Mesothelial cell of epicardium (in vitro differentiated cells): ENCODE data around the gene SRRD. TPM values are rescaled to one million over a fixed set of nuclear protein-coding genes. Genes with fewer than 3 reads are reported as not detected.

ENCODE experiments used
- DNase-seq, 2 experiments: peaks; one replicate each; pipeline ENCODE4 v3.0.0; 2021; ENCODE audit warnings: low spot score in 2 of 2; ENCODE audit not compliant: unreplicated experiment in 2 of 2
- H3K27ac Mint-ChIP-seq: 2 replicates; pipeline ENCODE4 v1.8.0; 2021; ENCODE audit warnings: mixed read lengths
- H3K27me3 Mint-ChIP-seq: 2 replicates; pipeline ENCODE4 v1.8.0; 2021; ENCODE audit warnings: low read depth, mixed read lengths
- H3K36me3 Mint-ChIP-seq: 2 replicates; pipeline ENCODE4 v1.8.0; 2021; ENCODE audit warnings: mixed read lengths
- H3K4me1 Mint-ChIP-seq: 2 replicates; pipeline ENCODE4 v1.8.0; 2021; ENCODE audit warnings: mixed read lengths
- H3K4me3 Mint-ChIP-seq: 2 replicates; pipeline ENCODE4 v1.8.0; 2021; ENCODE audit warnings: mild to moderate bottlenecking, moderate library complexity, mixed read lengths
- H3K9me3 Mint-ChIP-seq: 2 replicates; pipeline ENCODE4 v1.8.0; 2021; ENCODE audit warnings: mixed read lengths
- CTCF ChIP-seq: fragments of 200-600 bp; sonication (generic); IDR thresholded peaks from one replicate; pipeline ENCODE4 v1.5.0; 2021; ENCODE audit warnings: antibody characterized with exemption; ENCODE audit not compliant: unreplicated experiment
- total RNA-seq: library from RNA; stranded (reverse); gene quantifications from 3 replicates; pipeline ENCODE4 v1.2.1, GENCODE V29; 2021

Gene SRRD
- total RNA-seq, 1 donor from 2014 or later = 24.1 TPM

- H3K36me3 Mint-ChIP-seq = peaks cover 36% of the 10 kb centered on the region
- DNase-seq = no peak
- H3K9me3 Mint-ChIP-seq = no peaks in the 10 kb centered on the region
- no peaks in the 10 kb centered on the region for H3K27me3 Mint-ChIP-seq
- no peak overlapping the region for H3K4me3 Mint-ChIP-seq
- H3K27ac Mint-ChIP-seq = no peak overlapping the region
- no peak for TF ChIP-seq CTCF
- no peaks in the 10 kb centered on the region for H3K4me1 Mint-ChIP-seq
Observed at GRCh38 chr22:26494506-26494905, 10.8 kb downstream of the SRRD start.

GRCh38 chr22:26496456-26496855 is 12.8 kb downstream of the SRRD start:
- DNase-seq = no peak
- no peaks in the 10 kb centered on the region for H3K9me3 Mint-ChIP-seq
- peaks cover 41% of the 10 kb centered on the region for H3K36me3 Mint-ChIP-seq
- no peaks in the 10 kb centered on the region for H3K4me1 Mint-ChIP-seq
- H3K4me3 Mint-ChIP-seq = no peak overlapping the region
- H3K27me3 Mint-ChIP-seq = no peaks in the 10 kb centered on the region
- no peak for TF ChIP-seq CTCF
- no peak overlapping the region for H3K27ac Mint-ChIP-seq

GRCh38 chr22:26499188-26499703 is 15.6 kb downstream of the SRRD start:
- H3K4me3 Mint-ChIP-seq = no peak overlapping the region
- H3K27ac Mint-ChIP-seq = no peak overlapping the region
- DNase-seq = no peak
- H3K27me3 Mint-ChIP-seq = no peaks in the 10 kb centered on the region
- no peaks in the 10 kb centered on the region for H3K4me1 Mint-ChIP-seq
- no peak for TF ChIP-seq CTCF
- peaks cover 46% of the 10 kb centered on the region for H3K36me3 Mint-ChIP-seq
- no peaks in the 10 kb centered on the region for H3K9me3 Mint-ChIP-seq

GRCh38 chr22:26501996-26502395 is 18.3 kb downstream of the SRRD start:
- Mint-ChIP-seq H3K36me3 (peaks cover 45% of the 10 kb centered on the region), H3K4me1 (no peaks in the 10 kb centered on the region), H3K27me3 (no peaks in the 10 kb centered on the region), H3K9me3 (no peaks in the 10 kb centered on the region), H3K4me3 (no peak overlapping the region), H3K27ac (no peak overlapping the region)
- no peak for DNase-seq
- TF ChIP-seq CTCF = no peak

- Mint-ChIP-seq H3K27ac (no peak overlapping the region), H3K4me3 (no peak overlapping the region), H3K27me3 (no peaks in the 10 kb centered on the region), H3K4me1 (no peaks in the 10 kb centered on the region), H3K36me3 (peaks cover 44% of the 10 kb centered on the region), H3K9me3 (no peaks in the 10 kb centered on the region)
- no peak for DNase-seq
- TF ChIP-seq CTCF = no peak
Observed at GRCh38 chr22:26502688-26503561, 19.2 kb downstream of the SRRD start.
